Upper lobe of left lung (tissue), 4 donors: ENCODE results near the gene PSAPL1.

Experiments
- CTCF ChIP-seq, 6 experiments: fragments of 450-650 bp in 4 of 6; fragments of 200-600 bp in 2 of 6; sonication (generic) in 2 of 6; IDR thresholded peaks; one replicate each; pipeline ENCODE4 v1.5.1; 2016 to 2019; ENCODE audit warnings: antibody characterized with exemption in 6 of 6
- EP300 ChIP-seq, 4 donors: sonication (generic); formaldehyde crosslinking; IDR thresholded peaks; one replicate each; pipeline ENCODE4 v1.5.1; 2017; ENCODE audit warnings: antibody characterized with exemption in 4 of 4, control low read depth in 2 of 4
- POLR2A ChIP-seq, 4 donors: fragments of 450-650 bp; IDR thresholded peaks; one replicate each; pipeline ENCODE4 v1.5.1; 2016 to 2017; ENCODE audit warnings: antibody characterized with exemption in 4 of 4, mild to moderate bottlenecking in 2 of 4
- POLR2AphosphoS5 ChIP-seq, 2 donors: sonication (generic); formaldehyde crosslinking; IDR thresholded peaks; one replicate each; pipeline ENCODE4 v1.5.1; 2017; ENCODE audit warnings: antibody characterized with exemption in 2 of 2

GRCh38 chr4:7474320-7474719, 39.6 kb upstream of the PSAPL1 start:
- no peak for TF ChIP-seq CTCF (IDR thresholded peaks at IDR 0.05)
- TF ChIP-seq EP300 (IDR thresholded peaks at IDR 0.05): no peak
- TF ChIP-seq POLR2A (IDR thresholded peaks at IDR 0.05): no peak
- TF ChIP-seq POLR2AphosphoS5 (IDR thresholded peaks at IDR 0.05): no peak
